H1 (cell line): ENCODE measurements around the gene NEGR1.

Source experiments
- ASH2L ChIP-seq: fragments of 200-600, 300-600 bp; sonication (generic); IDR thresholded peaks from one replicate; pipeline ENCODE4 v1.7.1; 2017; ENCODE audit warnings: low read length
- CREB1 ChIP-seq: IDR thresholded peaks from 2 replicates; pipeline ENCODE4 v1.6.1; 2012; ENCODE audit warnings: inconsistent platforms
- EZH2 ChIP-seq: fragments of 200-600 bp; sonication (generic); IDR thresholded peaks from 2 replicates; pipeline ENCODE4 v1.7.1; 2012; ENCODE audit warnings: low read depth, mild to moderate bottlenecking, moderate library complexity, low read length, inconsistent platforms; ENCODE audit not compliant: severe bottlenecking
- JUND ChIP-seq: IDR thresholded peaks from 2 replicates; pipeline ENCODE4 v1.6.1; 2011; ENCODE audit warnings: mild to moderate bottlenecking, improper control_type of control experiment, low read length
- POLR2A ChIP-seq, 2 experiments: IDR thresholded peaks; 1 replicate in 1 of 2; 2 replicates in 1 of 2; pipeline ENCODE4 v1.6.1; 2011; ENCODE audit warnings: low read depth in 2 of 2, low read length in 2 of 2, mild to moderate bottlenecking in 2 of 2; ENCODE audit errors: control extremely low read depth in 1 of 2
- POLR2AphosphoS5 ChIP-seq: IDR thresholded peaks from 2 replicates; pipeline ENCODE4 v1.6.1; 2011; ENCODE audit warnings: low read depth, low read length
- RBBP5 ChIP-seq: IDR thresholded peaks from 2 replicates; pipeline ENCODE4 v1.7.1; 2012; ENCODE audit warnings: low read depth, mild to moderate bottlenecking, inconsistent platforms, low read length, moderate library complexity, borderline replicate concordance
- SP4 ChIP-seq: IDR thresholded peaks from 2 replicates; pipeline ENCODE4 v1.6.1; 2012; ENCODE audit warnings: low read length, inconsistent platforms
- SUZ12 ChIP-seq: fragments of 200-600 bp; sonication (generic); IDR thresholded peaks from 2 replicates; pipeline ENCODE4 v1.6.1; 2012; ENCODE audit warnings: mild to moderate bottlenecking, inconsistent platforms, low read length, moderate library complexity, mixed read lengths
- TBP ChIP-seq: IDR thresholded peaks from 2 replicates; pipeline ENCODE4 v1.6.1; 2011; ENCODE audit warnings: low read depth, low read length, improper control_type of control experiment
- TF ChIP-seq, protein P1 (sequence below): IDR thresholded peaks from 2 replicates; pipeline ENCODE4 v1.6.1; 2012; ENCODE audit warnings: inconsistent platforms
- TF ChIP-seq, protein P2 (sequence below): IDR thresholded peaks from 2 replicates; pipeline ENCODE4 v1.6.1; 2011; ENCODE audit warnings: low read depth, mild to moderate bottlenecking, low read length; ENCODE audit not compliant: insufficient read depth
- TF ChIP-seq, protein P3 (sequence below), 3 experiments: IDR thresholded peaks; 1 replicate in 2 of 3; 2 replicates in 1 of 3; pipeline versions ENCODE4 v1.5.1 to v1.6.1; 2011; ENCODE audit warnings: low read length in 3 of 3, mild to moderate bottlenecking in 3 of 3, inconsistent platforms in 2 of 3, low read depth in 1 of 3, moderate library complexity in 1 of 3; ENCODE audit not compliant: insufficient read depth in 1 of 3; ENCODE audit errors: control extremely low read depth in 1 of 3

DNA sequence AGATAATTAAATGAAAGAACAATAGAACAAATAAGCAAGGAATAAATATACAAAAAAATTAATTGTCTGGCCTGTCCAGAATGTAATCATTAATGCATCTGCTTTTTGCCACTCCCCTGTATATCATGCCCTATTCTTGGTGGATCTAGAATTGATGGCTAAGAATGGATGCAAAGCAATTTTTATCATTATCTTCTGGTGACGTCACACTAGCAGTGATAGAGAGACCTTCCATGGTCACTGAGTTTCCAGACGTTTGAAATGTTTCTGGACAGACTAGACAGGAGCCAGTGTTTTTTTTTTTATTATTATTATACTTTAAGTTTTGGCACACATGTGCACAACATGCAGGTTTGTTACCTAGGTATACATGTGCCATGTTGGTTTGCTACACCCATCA lies 563.0 kb downstream of the NEGR1 start:
- TF ChIP-seq SUZ12 (no peak), SP4 (no peak), EZH2 (no peak), ASH2L (no peak), TBP (no peak), RBBP5 (no peak), POLR2A (IDR thresholded peaks at IDR 0.05; ENCODE audit: control extremely low read depth in 1 of 2, low read depth in 2 of 2, low read length in 2 of 2) (no peak), POLR2AphosphoS5 (no peak), JUND (no peak), CREB1 (no peak)
- TF ChIP-seq, protein P1, sequence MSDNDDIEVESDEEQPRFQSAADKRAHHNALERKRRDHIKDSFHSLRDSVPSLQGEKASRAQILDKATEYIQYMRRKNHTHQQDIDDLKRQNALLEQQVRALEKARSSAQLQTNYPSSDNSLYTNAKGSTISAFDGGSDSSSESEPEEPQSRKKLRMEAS, result no peak
- TF ChIP-seq, protein P2, sequence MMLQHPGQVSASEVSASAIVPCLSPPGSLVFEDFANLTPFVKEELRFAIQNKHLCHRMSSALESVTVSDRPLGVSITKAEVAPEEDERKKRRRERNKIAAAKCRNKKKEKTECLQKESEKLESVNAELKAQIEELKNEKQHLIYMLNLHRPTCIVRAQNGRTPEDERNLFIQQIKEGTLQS, result no peak
- TF ChIP-seq, protein P3, sequence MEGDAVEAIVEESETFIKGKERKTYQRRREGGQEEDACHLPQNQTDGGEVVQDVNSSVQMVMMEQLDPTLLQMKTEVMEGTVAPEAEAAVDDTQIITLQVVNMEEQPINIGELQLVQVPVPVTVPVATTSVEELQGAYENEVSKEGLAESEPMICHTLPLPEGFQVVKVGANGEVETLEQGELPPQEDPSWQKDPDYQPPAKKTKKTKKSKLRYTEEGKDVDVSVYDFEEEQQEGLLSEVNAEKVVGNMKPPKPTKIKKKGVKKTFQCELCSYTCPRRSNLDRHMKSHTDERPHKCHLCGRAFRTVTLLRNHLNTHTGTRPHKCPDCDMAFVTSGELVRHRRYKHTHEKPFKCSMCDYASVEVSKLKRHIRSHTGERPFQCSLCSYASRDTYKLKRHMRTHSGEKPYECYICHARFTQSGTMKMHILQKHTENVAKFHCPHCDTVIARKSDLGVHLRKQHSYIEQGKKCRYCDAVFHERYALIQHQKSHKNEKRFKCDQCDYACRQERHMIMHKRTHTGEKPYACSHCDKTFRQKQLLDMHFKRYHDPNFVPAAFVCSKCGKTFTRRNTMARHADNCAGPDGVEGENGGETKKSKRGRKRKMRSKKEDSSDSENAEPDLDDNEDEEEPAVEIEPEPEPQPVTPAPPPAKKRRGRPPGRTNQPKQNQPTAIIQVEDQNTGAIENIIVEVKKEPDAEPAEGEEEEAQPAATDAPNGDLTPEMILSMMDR (IDR thresholded peaks at IDR 0.05; ENCODE audit: control extremely low read depth in 1 of 3, insufficient read depth in 1 of 3, low read depth in 1 of 3, low read length in 3 of 3), result no peak
